ENCODE data around the gene PDZK1. TPM values are rescaled to one million over a fixed set of nuclear protein-coding genes. Genes with fewer than 3 reads are reported as not detected.

PDZK1 gene
- total and polyA plus RNA-seq, 4 experiments from 2014 or later: 0.45 TPM; not detected in 3

DNA sequence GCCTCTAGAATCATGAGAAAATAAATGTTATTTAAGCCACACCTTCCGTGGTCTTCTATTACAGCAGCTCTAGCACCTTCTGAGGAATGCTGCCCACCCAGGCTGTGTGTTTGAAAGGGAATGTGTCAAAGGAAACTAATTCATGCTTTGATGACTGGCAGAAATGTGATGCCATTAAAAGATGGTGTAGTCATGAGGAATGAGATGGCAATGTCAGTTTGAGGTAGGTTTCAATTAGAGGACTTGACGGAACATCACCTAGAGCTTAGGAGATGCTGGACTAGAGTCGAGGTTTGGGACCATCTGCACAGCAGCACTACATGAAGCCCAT is 10.6 kb downstream of the PDZK1 start:
- Histone ChIP-seq H3K4me1 (ENCODE audit: insufficient read depth, low read length) (no peaks in the 10 kb centered on the region), H3K9me3 (ENCODE audit: control insufficient read depth in 1 of 2, low read length in 2 of 2) (no peaks in the 10 kb centered on the region), H3K36me3 (ENCODE audit: insufficient read depth, low read length) (no peaks in the 10 kb centered on the region), H3K4me3 (ENCODE audit: low read length in 2 of 2) (no peak overlapping the region), H3K27me3 (ENCODE audit: insufficient read depth, low read length) (no peaks in the 10 kb centered on the region), H3K27ac (ENCODE audit: low read depth, low read length) (no peak overlapping the region)
- intact Hi-C loops (cut with micrococcal nuclease): no loop called here
- Mint-ChIP-seq H3K27ac (no peak overlapping the region), H3K9me3 (no peaks in the 10 kb centered on the region), H3K27me3 (peaks cover 0 to 2% of the 10 kb centered on the region in 2 donors), H3K36me3 (no peaks in the 10 kb centered on the region), H3K4me1 (peaks cover 0 to 5% (median 2%) of the 10 kb centered on the region in 4 donors), H3K4me3 (no peak overlapping the region)
- CTCF ChIA-PET (ENCODE audit: partially characterized antibody): no interaction called here
- no peak for DNase-seq
- POLR2A ChIA-PET (ENCODE audit: partially characterized antibody): no interaction called here

GRCh38 chr1:145695821-145696629 is 11.1 kb downstream of the PDZK1 start:
- DNase-seq: no peak
- H3K9me3 ChIP-seq (ENCODE audit: control insufficient read depth in 1 of 2, low read length in 2 of 2): no peaks in the 10 kb centered on the region
- CTCF ChIA-PET (ENCODE audit: partially characterized antibody): no interaction called here
- Mint-ChIP-seq H3K27me3 (peaks cover 0 to 2% of the 10 kb centered on the region in 2 donors), H3K36me3 (no peaks in the 10 kb centered on the region), H3K9me3 (no peaks in the 10 kb centered on the region), H3K4me1 (peaks cover under 1 to 10% (median 5%) of the 10 kb centered on the region in 4 donors), H3K27ac (no peak overlapping the region), H3K4me3 (no peak overlapping the region)
- H3K27ac ChIP-seq (ENCODE audit: low read depth, low read length): no peak overlapping the region
- H3K4me1 ChIP-seq (ENCODE audit: insufficient read depth, low read length): peaks cover 4% of the 10 kb centered on the region
- POLR2A ChIA-PET (ENCODE audit: partially characterized antibody): no interaction called here
- no peak overlapping the region for H3K4me3 ChIP-seq (ENCODE audit: low read length in 2 of 2)
- intact Hi-C loops (cut with micrococcal nuclease): no loop called here
- H3K36me3 ChIP-seq (ENCODE audit: insufficient read depth, low read length): no peaks in the 10 kb centered on the region
- no peaks in the 10 kb centered on the region for H3K27me3 ChIP-seq (ENCODE audit: insufficient read depth, low read length)

DNA sequence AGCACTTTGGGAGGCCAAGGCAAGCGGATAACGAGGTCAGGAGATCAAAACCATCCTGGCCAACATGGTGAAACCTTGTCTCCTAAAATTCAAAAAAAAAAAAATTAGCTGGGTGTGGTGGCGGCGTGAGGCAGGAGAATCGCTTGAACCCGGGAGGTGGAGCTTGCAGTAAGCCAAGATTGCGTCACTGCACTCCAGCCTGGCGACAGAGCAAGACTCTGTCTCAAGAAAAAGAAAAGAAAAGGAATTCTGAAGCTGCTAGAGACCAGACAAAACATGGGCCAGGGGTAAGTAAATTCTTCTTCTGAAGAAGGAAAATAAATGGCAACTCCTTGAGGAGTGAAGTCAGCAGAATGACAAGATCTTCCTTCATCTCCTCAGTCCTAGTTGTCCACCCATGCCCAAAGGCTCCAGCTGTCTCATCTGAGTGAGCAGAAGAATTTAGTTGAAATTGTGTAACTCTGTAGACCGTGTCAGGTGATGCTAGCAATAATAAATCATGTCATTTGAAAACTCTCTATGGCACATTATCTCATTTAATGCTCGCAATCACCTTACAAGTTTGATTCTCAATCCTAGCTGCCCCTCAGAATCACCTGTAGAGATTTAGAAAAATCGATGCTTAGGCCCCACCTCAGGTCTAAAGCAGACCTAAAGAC is 14.3 kb downstream of the PDZK1 start:
- peaks cover 27% of the 10 kb centered on the region for H3K4me1 ChIP-seq (ENCODE audit: insufficient read depth, low read length)
- Mint-ChIP-seq H3K36me3 (no peaks in the 10 kb centered on the region), H3K4me1 (peaks cover 18 to 41% (median 30%) of the 10 kb centered on the region in 4 donors), H3K4me3 (no peak overlapping the region), H3K9me3 (no peaks in the 10 kb centered on the region), H3K27ac (no peak overlapping the region), H3K27me3 (no peaks in the 10 kb centered on the region)
- ChIA-PET POLR2A (ENCODE audit: partially characterized antibody) (no interaction called here), CTCF (ENCODE audit: partially characterized antibody) (interaction anchor here (0.7 kb wide), 1 partner anchor 14 kb away, joined by 3 read pairs; the partner anchor contains the start of gene PDZK1)
- no peaks in the 10 kb centered on the region for H3K27me3 ChIP-seq (ENCODE audit: insufficient read depth, low read length)
- DNase-seq: no peak
- no peaks in the 10 kb centered on the region for H3K9me3 ChIP-seq (ENCODE audit: control insufficient read depth in 1 of 2, low read length in 2 of 2)
- no peak overlapping the region for H3K4me3 ChIP-seq (ENCODE audit: low read length in 2 of 2)
- H3K27ac ChIP-seq (ENCODE audit: low read depth, low read length): no peak overlapping the region
- no peaks in the 10 kb centered on the region for H3K36me3 ChIP-seq (ENCODE audit: insufficient read depth, low read length)
- intact Hi-C loops (cut with micrococcal nuclease): no loop called here

GRCh38 chr1:145690587-145691558 is 16.3 kb downstream of the PDZK1 start:
- intact Hi-C loops (cut with micrococcal nuclease): no loop called here
- peaks cover 27% of the 10 kb centered on the region for H3K4me1 ChIP-seq (ENCODE audit: insufficient read depth, low read length)
- no peaks in the 10 kb centered on the region for H3K27me3 ChIP-seq (ENCODE audit: insufficient read depth, low read length)
- Mint-ChIP-seq H3K27me3 (no peaks in the 10 kb centered on the region), H3K4me1 (peaks cover 18 to 42% (median 32%) of the 10 kb centered on the region in 4 donors), H3K4me3 (peak overlapping the region; percentile 17 to 85 (median 66)), H3K9me3 (no peaks in the 10 kb centered on the region), H3K27ac (peak overlapping the region; percentile 38 to 96 (median 83)), H3K36me3 (no peaks in the 10 kb centered on the region)
- CTCF ChIA-PET (ENCODE audit: partially characterized antibody): interaction anchor here (1.0 kb wide), 1 partner anchor 30 kb away, joined by 3 read pairs; no protein-coding TSS in a partner anchor
- no peak overlapping the region for H3K4me3 ChIP-seq (ENCODE audit: low read length in 2 of 2)
- POLR2A ChIA-PET (ENCODE audit: partially characterized antibody): no interaction called here
- no peaks in the 10 kb centered on the region for H3K9me3 ChIP-seq (ENCODE audit: control insufficient read depth in 1 of 2, low read length in 2 of 2)
- no peaks in the 10 kb centered on the region for H3K36me3 ChIP-seq (ENCODE audit: insufficient read depth, low read length)
- peak; percentile 38 to 57 (median 52) for DNase-seq
- peak overlapping the region; percentile 7 for H3K27ac ChIP-seq (ENCODE audit: low read depth, low read length)

DNA sequence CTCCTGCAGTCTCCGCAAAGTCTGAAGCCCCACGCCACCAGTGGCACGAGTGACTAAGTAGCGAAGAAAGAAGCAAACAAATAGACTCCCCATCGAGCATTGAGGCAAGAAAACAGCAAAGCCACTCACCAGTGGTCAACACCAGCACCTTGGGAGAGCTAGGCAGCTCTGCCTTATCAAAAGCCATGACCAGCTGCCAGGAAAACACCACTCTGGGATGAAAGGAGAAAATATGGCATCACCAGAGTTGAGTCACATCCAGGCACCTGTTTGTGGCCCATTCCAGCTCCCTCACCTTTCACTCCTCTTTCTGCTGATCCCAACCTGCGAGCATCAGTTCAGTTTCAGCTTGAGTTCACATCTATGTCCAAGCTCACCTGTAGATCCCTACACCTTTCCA is 17.2 kb downstream of the PDZK1 start:
- H3K36me3 ChIP-seq (ENCODE audit: insufficient read depth, low read length): no peaks in the 10 kb centered on the region
- H3K27ac ChIP-seq (ENCODE audit: low read depth, low read length): peak overlapping the region; percentile 7
- ChIA-PET POLR2A (ENCODE audit: partially characterized antibody) (interaction anchor here (1.1 kb wide), 1 partner anchor 31 kb away, joined by 3 read pairs; no protein-coding TSS in a partner anchor), CTCF (ENCODE audit: partially characterized antibody) (no interaction called here)
- intact Hi-C loops (cut with micrococcal nuclease): no loop called here
- peaks cover 27% of the 10 kb centered on the region for H3K4me1 ChIP-seq (ENCODE audit: insufficient read depth, low read length)
- Mint-ChIP-seq H3K36me3 (no peaks in the 10 kb centered on the region), H3K9me3 (no peaks in the 10 kb centered on the region), H3K27me3 (no peaks in the 10 kb centered on the region), H3K4me3 (peak overlapping the region in 7 of 8 donors; percentile 40 to 85 (median 66)), H3K4me1 (peaks cover 18 to 42% (median 32%) of the 10 kb centered on the region in 4 donors), H3K27ac (peak overlapping the region; percentile 38 to 96 (median 83))
- H3K4me3 ChIP-seq (ENCODE audit: low read length in 2 of 2): no peak overlapping the region
- DNase-seq: no peak
- no peaks in the 10 kb centered on the region for H3K9me3 ChIP-seq (ENCODE audit: control insufficient read depth in 1 of 2, low read length in 2 of 2)
- no peaks in the 10 kb centered on the region for H3K27me3 ChIP-seq (ENCODE audit: insufficient read depth, low read length)

- no peak for DNase-seq
- Histone ChIP-seq H3K9me3 (ENCODE audit: control insufficient read depth in 1 of 2, low read length in 2 of 2) (no peaks in the 10 kb centered on the region), H3K4me1 (ENCODE audit: insufficient read depth, low read length) (peaks cover 27% of the 10 kb centered on the region), H3K4me3 (ENCODE audit: low read length in 2 of 2) (no peak overlapping the region), H3K27ac (ENCODE audit: low read depth, low read length) (no peak overlapping the region), H3K27me3 (ENCODE audit: insufficient read depth, low read length) (no peaks in the 10 kb centered on the region), H3K36me3 (ENCODE audit: insufficient read depth, low read length) (no peaks in the 10 kb centered on the region)
- intact Hi-C loops (cut with micrococcal nuclease): no loop called here
- no peaks in the 10 kb centered on the region for H3K9me3 Mint-ChIP-seq
- ChIA-PET POLR2A (ENCODE audit: partially characterized antibody) (no interaction called here), CTCF (ENCODE audit: partially characterized antibody) (interaction anchor here (1.2 kb wide), 1 partner anchor 32 kb away, joined by 4 read pairs; no protein-coding TSS in a partner anchor)
- peaks cover 18 to 42% (median 32%) of the 10 kb centered on the region in 4 donors for H3K4me1 Mint-ChIP-seq
- no peak overlapping the region for H3K4me3 Mint-ChIP-seq
- H3K36me3 Mint-ChIP-seq: no peaks in the 10 kb centered on the region
- peak overlapping the region; percentile 38 to 96 (median 82) for H3K27ac Mint-ChIP-seq
- no peaks in the 10 kb centered on the region for H3K27me3 Mint-ChIP-seq
Measured at GRCh38 chr1:145688924-145689323, 18.2 kb downstream of the PDZK1 start.
